Gastroesophageal sphincter (tissue), 4 donors: ENCODE results near the gene GJC1. TPM values are rescaled to one million over a fixed set of nuclear protein-coding genes. Genes with fewer than 3 reads are reported as not detected.
A peak's percentile ranks its signal among the peaks of the same experiment; 100 is the strongest.

ENCODE experiments used
- ATAC-seq: fragments of 150-250 bp; one replicate; pipeline ENCODE4 v1.9.1; 2016; ENCODE audit warnings: mild to moderate bottlenecking, moderate library complexity
- H3K27ac ChIP-seq, 4 donors: fragments of 200-600 bp; sonication (generic) in 3 of 4; 1 replicate in 3 of 4; 2 replicates in 1 of 4; pipeline ENCODE4 v1.5.1; 2016 to 2019
- H3K27me3 ChIP-seq: fragments of 200-600 bp; sonication (generic); one replicate; pipeline ENCODE4 v1.5.1; 2019
- H3K36me3 ChIP-seq, 2 donors: fragments of 200-600 bp; sonication (generic); one replicate each; pipeline ENCODE4 v1.5.1; 2019; ENCODE audit warnings: control low read depth in 1 of 2
- H3K4me1 ChIP-seq, 3 donors: fragments of 200-600 bp; sonication (generic); 1 replicate in 2 of 3; 2 replicates in 1 of 3; pipeline ENCODE4 v1.5.1; 2016 to 2019; ENCODE audit warnings: control low read depth in 2 of 3
- H3K4me3 ChIP-seq, 2 donors: fragments of 200-600 bp; sonication (generic); one replicate each; pipeline ENCODE4 v1.5.1; 2019; ENCODE audit warnings: mild to moderate bottlenecking in 1 of 2, moderate library complexity in 1 of 2
- H3K9me3 ChIP-seq, 3 donors: fragments of 200-600 bp; sonication (generic); one replicate each; pipeline ENCODE4 v1.5.1; 2017 to 2019; ENCODE audit warnings: control low read depth in 2 of 3
- EP300 ChIP-seq: sonication (generic); formaldehyde crosslinking; IDR thresholded peaks from one replicate; pipeline ENCODE4 v1.6.1; 2017; ENCODE audit warnings: antibody characterized with exemption, mild to moderate bottlenecking
- POLR2A ChIP-seq, 2 donors: fragments of 450-650 bp; IDR thresholded peaks; one replicate each; pipeline ENCODE4 v1.6.1; 2017; ENCODE audit warnings: antibody characterized with exemption in 2 of 2, mild to moderate bottlenecking in 2 of 2, moderate library complexity in 1 of 2
- POLR2AphosphoS5 ChIP-seq: sonication (generic); formaldehyde crosslinking; IDR thresholded peaks from one replicate; pipeline ENCODE4 v1.6.1; 2017; ENCODE audit warnings: antibody characterized with exemption
- WGBS, 2 donors: methylation state at CpG; one replicate each; pipeline ENCODE4 v1.1.5; 2018; ENCODE audit warnings: low coverage in 1 of 2; 5-methylcytosine and 5-hydroxymethylcytosine counted together
- total RNA-seq, 4 donors: library from RNA; depleted of rRNA; stranded (reverse); fragments of >200 nt; gene quantifications; one replicate each; pipeline ENCODE4 v1.1.0, GENCODE V29; 2016
- TF ChIP-seq, protein P1 (sequence below), 4 experiments: fragments of 200-600 bp in 2 of 4; fragments of 450-650 bp in 2 of 4; sonication (generic) in 1 of 4; IDR thresholded peaks; one replicate each; pipeline ENCODE4 v1.5.1; 2017 to 2019; ENCODE audit warnings: antibody characterized with exemption in 4 of 4, mild to moderate bottlenecking in 2 of 4, moderate library complexity in 2 of 4

Gene GJC1
- total RNA-seq, 4 donors from 2014 or later, result 28.2 to 78.3 (median 44.5) TPM

DNA sequence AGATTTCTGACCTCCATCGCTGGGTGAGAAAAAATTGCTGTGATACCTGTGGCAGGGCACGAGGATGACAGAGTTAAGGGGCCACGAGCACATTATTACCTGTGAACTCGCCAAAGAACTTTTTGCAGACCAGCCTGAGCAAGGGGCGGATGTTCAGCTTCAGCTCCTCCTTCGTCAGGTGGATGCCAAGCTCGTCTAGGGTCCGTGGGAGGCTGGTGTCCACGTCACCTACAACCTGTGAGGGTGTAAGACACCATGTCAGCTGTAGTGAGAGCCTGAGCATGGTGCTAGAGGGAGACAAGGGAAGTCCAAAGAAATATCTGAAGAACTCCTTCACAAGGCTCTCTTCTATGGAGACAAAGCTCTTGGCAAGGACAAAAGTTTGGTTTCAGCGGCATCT is 34.7 kb upstream of the GJC1 start:
- WGBS, 2 donors, result 40 to 75% methylated on average over 4 to 6 of the region's 10 CpGs
- TF ChIP-seq POLR2AphosphoS5, result no peak
- TF ChIP-seq POLR2A (IDR thresholded peaks at IDR 0.05), result no peak
- TF ChIP-seq, protein P1, sequence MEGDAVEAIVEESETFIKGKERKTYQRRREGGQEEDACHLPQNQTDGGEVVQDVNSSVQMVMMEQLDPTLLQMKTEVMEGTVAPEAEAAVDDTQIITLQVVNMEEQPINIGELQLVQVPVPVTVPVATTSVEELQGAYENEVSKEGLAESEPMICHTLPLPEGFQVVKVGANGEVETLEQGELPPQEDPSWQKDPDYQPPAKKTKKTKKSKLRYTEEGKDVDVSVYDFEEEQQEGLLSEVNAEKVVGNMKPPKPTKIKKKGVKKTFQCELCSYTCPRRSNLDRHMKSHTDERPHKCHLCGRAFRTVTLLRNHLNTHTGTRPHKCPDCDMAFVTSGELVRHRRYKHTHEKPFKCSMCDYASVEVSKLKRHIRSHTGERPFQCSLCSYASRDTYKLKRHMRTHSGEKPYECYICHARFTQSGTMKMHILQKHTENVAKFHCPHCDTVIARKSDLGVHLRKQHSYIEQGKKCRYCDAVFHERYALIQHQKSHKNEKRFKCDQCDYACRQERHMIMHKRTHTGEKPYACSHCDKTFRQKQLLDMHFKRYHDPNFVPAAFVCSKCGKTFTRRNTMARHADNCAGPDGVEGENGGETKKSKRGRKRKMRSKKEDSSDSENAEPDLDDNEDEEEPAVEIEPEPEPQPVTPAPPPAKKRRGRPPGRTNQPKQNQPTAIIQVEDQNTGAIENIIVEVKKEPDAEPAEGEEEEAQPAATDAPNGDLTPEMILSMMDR (IDR thresholded peaks at IDR 0.05), result no peak
- no peak for TF ChIP-seq EP300
- ATAC-seq, result peak; percentile 15
- peaks cover 0 to 97% of the 10 kb centered on the region in 2 donors for H3K36me3 ChIP-seq
- H3K27ac ChIP-seq, result peak overlapping the region in 1 of 4 donors; percentile 68
- H3K4me3 ChIP-seq, result no peak overlapping the region
- no peaks in the 10 kb centered on the region for H3K9me3 ChIP-seq
- no peaks in the 10 kb centered on the region for H3K4me1 ChIP-seq
- no peaks in the 10 kb centered on the region for H3K27me3 ChIP-seq

DNA sequence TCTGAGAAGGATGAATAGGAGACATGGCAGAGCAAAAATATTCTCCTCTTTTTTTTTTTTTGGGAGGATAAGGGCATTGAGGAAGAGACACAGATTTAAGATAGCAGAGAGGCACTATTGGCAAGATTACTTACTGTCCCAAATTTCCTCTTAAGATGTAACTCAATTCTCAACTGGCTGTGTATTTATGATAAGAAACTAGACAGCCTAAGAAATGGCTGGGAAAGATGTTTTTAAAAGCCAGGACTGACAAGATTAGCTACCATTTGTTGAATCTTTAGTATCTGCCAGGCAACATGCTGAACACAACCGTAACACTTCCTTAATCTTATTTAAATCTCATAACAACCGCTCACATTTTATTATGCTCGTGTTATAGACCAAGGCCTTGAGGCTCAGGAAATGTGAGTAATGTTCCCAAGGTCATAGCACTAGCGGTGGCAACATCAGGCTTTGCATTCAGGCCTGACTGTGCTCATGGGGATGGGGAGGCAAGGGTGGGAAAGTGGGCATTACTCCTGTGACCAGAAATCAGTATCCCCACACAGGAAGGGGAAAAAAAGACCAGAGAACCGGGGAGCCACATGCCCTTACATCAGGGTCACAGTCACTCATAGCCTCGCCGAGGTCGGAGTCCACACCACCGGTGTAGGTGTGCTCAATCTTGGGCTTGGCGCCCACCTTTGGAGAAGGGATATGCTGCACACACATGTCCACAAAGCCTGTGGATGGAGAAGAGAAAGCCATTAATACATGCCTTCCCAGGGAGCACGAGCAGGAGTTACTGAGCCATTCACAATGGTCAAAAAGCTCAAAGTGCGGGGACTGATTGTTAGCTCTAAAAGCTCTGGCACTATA is 33.2 kb upstream of the GJC1 start:
- no peaks in the 10 kb centered on the region for H3K9me3 ChIP-seq
- peaks cover 0 to 97% of the 10 kb centered on the region in 2 donors for H3K36me3 ChIP-seq
- no peak overlapping the region for H3K4me3 ChIP-seq
- H3K4me1 ChIP-seq, result no peaks in the 10 kb centered on the region
- H3K27me3 ChIP-seq, result no peaks in the 10 kb centered on the region
- no peak for ATAC-seq
- no peak overlapping the region for H3K27ac ChIP-seq
- TF ChIP-seq EP300, result no peak
- no peak for TF ChIP-seq POLR2AphosphoS5
- TF ChIP-seq, protein P1 (IDR thresholded peaks at IDR 0.05), result no peak
- TF ChIP-seq POLR2A (IDR thresholded peaks at IDR 0.05), result no peak
- WGBS, 2 donors, result 86 to 87% methylated on average over 5 to 12 of the region's 12 CpGs

- TF ChIP-seq POLR2AphosphoS5, result no peak
- TF ChIP-seq, protein P1 (IDR thresholded peaks at IDR 0.05), result no peak
- TF ChIP-seq POLR2A (IDR thresholded peaks at IDR 0.05), result no peak
- no peak for TF ChIP-seq EP300
- no peaks in the 10 kb centered on the region for H3K9me3 ChIP-seq
- WGBS, 2 donors, result 64 to 93% methylated on average over 3 to 5 of the region's 9 CpGs
- H3K36me3 ChIP-seq, result peaks cover 0 to 97% of the 10 kb centered on the region in 2 donors
- no peak for ATAC-seq
- H3K4me3 ChIP-seq, result no peak overlapping the region
- H3K27ac ChIP-seq, result no peak overlapping the region
- H3K27me3 ChIP-seq, result no peaks in the 10 kb centered on the region
- H3K4me1 ChIP-seq, result no peaks in the 10 kb centered on the region
Measured at GRCh38 chr17:44862278-44862914, 32.3 kb upstream of the GJC1 start.

GRCh38 chr17:44859701-44860100 is 29.6 kb upstream of the GJC1 start:
- no peaks in the 10 kb centered on the region for H3K4me1 ChIP-seq
- 60 to 92% methylated on average over 1 to 3 of the region's 5 CpGs for WGBS, 2 donors
- no peak overlapping the region for H3K27ac ChIP-seq
- no peak overlapping the region for H3K4me3 ChIP-seq
- no peaks in the 10 kb centered on the region for H3K9me3 ChIP-seq
- no peaks in the 10 kb centered on the region for H3K27me3 ChIP-seq
- no peak for ATAC-seq
- H3K36me3 ChIP-seq, result peaks cover 0 to 100% of the 10 kb centered on the region in 2 donors
- TF ChIP-seq POLR2A (IDR thresholded peaks at IDR 0.05) (no peak), EP300 (no peak), POLR2AphosphoS5 (no peak)
- TF ChIP-seq, protein P1 (IDR thresholded peaks at IDR 0.05), result no peak
